Left cardiac atrium (tissue), 4 donors: ENCODE results near the gene CFDP1. TPM values are rescaled to one million over a fixed set of nuclear protein-coding genes. Genes with fewer than 3 reads are reported as not detected.
"Not testable (repeated sequence)": the region's sequence is repeated elsewhere in the genome, so short reads cannot be mapped to it uniquely, and the experiment has no call there.

Source experiments
- ATAC-seq, 2 donors: fragments of 200-7000 bp; cut with Tn5 transposase; one replicate each; pipeline ENCODE4 v1.9.1; 2020; ENCODE audit warnings: mild to moderate bottlenecking in 2 of 2, moderate library complexity in 2 of 2
- DNase-seq: peaks from one replicate; pipeline ENCODE4 v3.0.0-alpha.2; 2020
- intact Hi-C, 2 donors: fragments of 100-400 bp; cut with DNase I; formaldehyde crosslinking; loops; one replicate each; pipeline versions ENCODE4 v1.14.1 to v1.15.1; 2022 to 2023
- total RNA-seq, 2 donors: library from RNA; stranded (reverse); fragmentation: NEBNext Ultra II Directional; extraction: Animal tissue kit (Norgen Biotek cat#: 25700); gene quantifications; one replicate each; pipeline ENCODE4 v1.2.1, GENCODE V29; 2021
- donor health status: DM: no; HTN: yes; CAD: no.
- donor health status: DM: no; HTN: yes; CAD: no; lungs with severe emphysema.
- donor health status: DM: yes; HTN: yes; CAD: no.
- donor health status: Dilated cardiomyopathy.

The CFDP1 gene
- total RNA-seq, 2 donors from 2014 or later: 31.3 to 32.7 TPM

GRCh38 chr16:75282466-75283281 is 150.6 kb downstream of the CFDP1 start:
- DNase-seq (no peak), ATAC-seq (no peak)
- intact Hi-C loops: no loop called here

- intact Hi-C loops: no loop called here
- ATAC-seq: no peak
- DNase-seq: no peak
Observed at GRCh38 chr16:75281826-75282225, 151.5 kb downstream of the CFDP1 start.

GRCh38 chr16:75281009-75281408 is 152.3 kb downstream of the CFDP1 start:
- DNase-seq, ATAC-seq, intact Hi-C loops: not testable (repeated sequence)

- intact Hi-C loops: no loop called here
- ATAC-seq (no peak), DNase-seq (no peak)
Observed at GRCh38 chr16:75280331-75280804, 152.9 kb downstream of the CFDP1 start.

GRCh38 chr16:75279305-75279704 is 154.0 kb downstream of the CFDP1 start:
- DNase-seq: no peak
- intact Hi-C loops: no loop called here
- ATAC-seq: peak; percentile 61 to 86

GRCh38 chr16:75273054-75273925 is 160.0 kb downstream of the CFDP1 start:
- intact Hi-C loops: no loop called here
- DNase-seq: no peak
- ATAC-seq: no peak

GRCh38 chr16:75272629-75273028 is 160.7 kb downstream of the CFDP1 start:
- intact Hi-C loops, DNase-seq, ATAC-seq: not testable (repeated sequence)

GRCh38 chr16:75272097-75272551 is 161.2 kb downstream of the CFDP1 start:
- ATAC-seq: no peak
- no peak for DNase-seq
- intact Hi-C loops: no loop called here

- DNase-seq (no peak), ATAC-seq (no peak)
- intact Hi-C loops: no loop called here
Observed at GRCh38 chr16:75271441-75272096, 161.7 kb downstream of the CFDP1 start.

GRCh38 chr16:75269358-75269757 is 163.9 kb downstream of the CFDP1 start:
- intact Hi-C loops: loop anchor here in 1 of 2 donors (5.0 kb wide), 1 partner anchor 33 kb away; no protein-coding TSS in a partner anchor
- not testable (repeated sequence) for DNase-seq, ATAC-seq

GRCh38 chr16:75267631-75268264 is 165.6 kb downstream of the CFDP1 start:
- intact Hi-C loops: loop anchor here in 1 of 2 donors (5.0 kb wide), 1 partner anchor 35 kb away; no protein-coding TSS in a partner anchor
- DNase-seq (peak; percentile 75), ATAC-seq (peak; percentile 28 to 75)

GRCh38 chr16:75266738-75267630 is 166.3 kb downstream of the CFDP1 start:
- no peak for DNase-seq
- intact Hi-C loops: loop anchor here in 1 of 2 donors (5.0 kb wide), 1 partner anchor 35 kb away; no protein-coding TSS in a partner anchor
- ATAC-seq: no peak

GRCh38 chr16:75265911-75266701 is 167.2 kb downstream of the CFDP1 start:
- intact Hi-C loops: loop anchor here in 1 of 2 donors (5.0 kb wide), 1 partner anchor 36 kb away; no protein-coding TSS in a partner anchor
- DNase-seq: peak; percentile 72
- peak; percentile 55 to 70 for ATAC-seq

- ATAC-seq (peak; percentile 32 to 35), DNase-seq (peak; percentile 67)
- intact Hi-C loops: loop anchor here in 1 of 2 donors (5.0 kb wide), 1 partner anchor 37 kb away; no protein-coding TSS in a partner anchor
Observed at GRCh38 chr16:75264999-75265910, 168.0 kb downstream of the CFDP1 start.

GRCh38 chr16:75264457-75264998 is 168.8 kb downstream of the CFDP1 start:
- DNase-seq (peak; percentile 44), ATAC-seq (peak in 1 of 2 donors; percentile 3)
- intact Hi-C loops: no loop called here
